ENCODE data around the gene CSE1L.
"Not testable (repeated sequence)": the region's sequence is repeated elsewhere in the genome, so short reads cannot be mapped to it uniquely, and the experiment has no call there.

The CSE1L gene, protein sequence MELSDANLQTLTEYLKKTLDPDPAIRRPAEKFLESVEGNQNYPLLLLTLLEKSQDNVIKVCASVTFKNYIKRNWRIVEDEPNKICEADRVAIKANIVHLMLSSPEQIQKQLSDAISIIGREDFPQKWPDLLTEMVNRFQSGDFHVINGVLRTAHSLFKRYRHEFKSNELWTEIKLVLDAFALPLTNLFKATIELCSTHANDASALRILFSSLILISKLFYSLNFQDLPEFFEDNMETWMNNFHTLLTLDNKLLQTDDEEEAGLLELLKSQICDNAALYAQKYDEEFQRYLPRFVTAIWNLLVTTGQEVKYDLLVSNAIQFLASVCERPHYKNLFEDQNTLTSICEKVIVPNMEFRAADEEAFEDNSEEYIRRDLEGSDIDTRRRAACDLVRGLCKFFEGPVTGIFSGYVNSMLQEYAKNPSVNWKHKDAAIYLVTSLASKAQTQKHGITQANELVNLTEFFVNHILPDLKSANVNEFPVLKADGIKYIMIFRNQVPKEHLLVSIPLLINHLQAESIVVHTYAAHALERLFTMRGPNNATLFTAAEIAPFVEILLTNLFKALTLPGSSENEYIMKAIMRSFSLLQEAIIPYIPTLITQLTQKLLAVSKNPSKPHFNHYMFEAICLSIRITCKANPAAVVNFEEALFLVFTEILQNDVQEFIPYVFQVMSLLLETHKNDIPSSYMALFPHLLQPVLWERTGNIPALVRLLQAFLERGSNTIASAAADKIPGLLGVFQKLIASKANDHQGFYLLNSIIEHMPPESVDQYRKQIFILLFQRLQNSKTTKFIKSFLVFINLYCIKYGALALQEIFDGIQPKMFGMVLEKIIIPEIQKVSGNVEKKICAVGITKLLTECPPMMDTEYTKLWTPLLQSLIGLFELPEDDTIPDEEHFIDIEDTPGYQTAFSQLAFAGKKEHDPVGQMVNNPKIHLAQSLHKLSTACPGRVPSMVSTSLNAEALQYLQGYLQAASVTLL

DNA sequence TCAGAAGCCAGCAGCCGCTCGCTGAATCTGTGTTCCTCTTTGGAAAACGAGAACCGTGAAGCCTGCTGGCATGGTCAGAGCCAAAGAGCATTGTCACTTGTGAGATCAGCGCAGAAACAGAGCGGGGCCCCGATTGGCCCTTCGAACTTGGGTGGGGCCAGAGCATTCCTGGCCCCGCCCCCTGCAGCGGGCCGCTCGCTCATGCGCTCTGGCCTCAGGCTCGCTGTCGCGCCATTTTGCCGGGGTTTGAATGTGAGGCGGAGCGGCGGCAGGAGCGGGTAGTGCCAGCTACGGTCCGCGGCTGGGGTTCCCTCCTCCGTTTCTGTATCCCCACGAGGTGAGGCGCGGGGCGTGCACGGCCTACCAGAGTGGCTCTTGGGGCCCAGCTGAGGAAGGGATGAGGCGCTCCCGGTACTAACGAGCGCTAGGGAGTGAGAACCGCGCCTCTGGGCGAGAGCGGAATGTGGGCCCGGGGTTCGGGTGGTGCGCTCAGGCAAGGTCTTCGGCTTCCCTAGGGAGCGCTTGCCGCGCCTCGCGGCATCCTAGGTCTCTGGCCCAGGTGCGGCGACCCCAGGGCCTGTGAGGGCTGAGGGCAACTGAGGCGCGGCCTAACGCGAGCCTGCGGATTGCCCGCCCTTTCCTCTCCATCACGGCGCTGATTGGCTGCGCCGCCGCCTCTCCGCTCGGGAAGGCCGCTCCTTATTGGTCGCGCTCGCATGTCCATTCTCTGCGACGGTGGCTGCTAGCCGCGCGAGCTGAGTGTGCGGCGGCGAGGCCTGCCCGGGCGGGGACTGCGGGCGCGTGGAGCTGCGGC, at the start of gene CSE1L:
Gene CSE1L (plus strand): TSS at position 226 of the 814 bp plus-strand sequence. CDS start 12,152 bp downstream, outside the sequence.
- DNase-seq = peak; percentile 97

DNA sequence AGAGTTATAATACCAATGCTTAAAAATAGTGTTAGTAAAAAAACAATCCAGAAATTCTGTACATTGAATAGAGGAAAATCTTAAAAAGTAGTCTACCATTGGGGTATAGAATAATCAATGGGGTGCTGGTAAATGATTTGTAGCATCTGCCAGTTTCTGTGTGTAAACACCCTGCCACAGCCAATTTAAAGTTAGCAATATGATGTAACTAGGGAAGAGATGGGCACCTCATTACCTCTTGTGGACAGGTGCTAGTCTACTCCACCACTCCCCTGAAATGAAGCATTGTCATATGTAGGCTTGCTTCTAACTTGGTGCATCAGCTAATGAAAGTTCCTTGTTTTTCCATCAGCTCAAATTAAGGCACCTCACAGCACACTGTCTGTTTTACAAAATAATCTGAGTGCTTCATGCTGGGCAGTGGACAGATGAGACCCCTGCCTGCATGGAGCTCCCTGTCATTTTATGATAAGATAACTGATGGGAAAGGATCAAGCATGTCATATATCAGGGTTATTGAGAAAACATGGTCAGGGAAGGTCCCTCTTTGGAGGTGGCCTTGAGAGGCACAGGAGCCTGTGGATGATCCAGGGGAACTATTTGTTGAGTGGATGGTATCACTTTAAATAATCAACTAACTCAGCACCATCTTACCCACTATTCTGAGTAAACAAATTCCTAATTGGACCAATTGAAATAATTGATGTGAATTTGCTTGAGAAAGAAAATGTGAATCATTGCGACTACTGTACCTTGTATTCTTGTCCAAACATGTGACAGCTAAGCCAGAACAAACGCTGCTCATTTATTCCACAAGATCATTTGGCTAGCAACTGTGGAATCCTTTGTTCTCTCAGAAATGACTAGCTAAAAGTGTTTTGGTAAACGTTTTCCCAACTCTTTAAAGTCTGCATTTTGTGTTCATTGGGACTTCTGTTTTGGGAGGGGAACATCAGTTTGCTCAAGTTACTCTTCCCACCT, 45.9 kb upstream of the CSE1L start:
- DNase-seq = peak; percentile 36

- DNase-seq = no peak
Measured at GRCh38 chr20:49001741-49002140, 44.4 kb upstream of the CSE1L start.

DNA sequence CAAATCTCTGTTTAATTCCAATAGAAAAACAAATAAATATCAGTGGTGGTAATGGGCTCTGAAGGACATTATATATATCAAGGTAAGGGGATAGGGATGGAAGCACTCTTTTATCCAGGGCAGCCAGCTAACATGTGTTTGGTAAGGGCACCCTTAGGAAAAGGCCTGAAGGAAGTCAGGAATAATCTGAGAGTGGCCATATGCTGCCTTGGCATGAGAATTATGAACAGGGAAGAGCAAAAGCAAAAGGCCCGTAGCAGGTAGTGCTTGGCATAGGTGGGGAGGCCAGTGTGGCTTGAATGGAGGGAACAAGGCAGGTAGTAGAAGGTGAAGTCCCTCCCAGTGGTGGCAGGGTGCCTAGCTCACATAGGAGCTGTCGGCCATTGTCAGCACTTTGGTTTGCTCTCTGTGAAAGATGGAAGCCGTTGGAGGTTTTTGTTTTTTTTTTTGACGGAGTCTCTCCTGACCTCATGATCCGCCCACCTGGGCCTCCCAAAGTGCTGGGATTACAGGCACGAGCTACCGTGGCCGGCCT, 39.6 kb upstream of the CSE1L start:
- no peak for DNase-seq

DNA sequence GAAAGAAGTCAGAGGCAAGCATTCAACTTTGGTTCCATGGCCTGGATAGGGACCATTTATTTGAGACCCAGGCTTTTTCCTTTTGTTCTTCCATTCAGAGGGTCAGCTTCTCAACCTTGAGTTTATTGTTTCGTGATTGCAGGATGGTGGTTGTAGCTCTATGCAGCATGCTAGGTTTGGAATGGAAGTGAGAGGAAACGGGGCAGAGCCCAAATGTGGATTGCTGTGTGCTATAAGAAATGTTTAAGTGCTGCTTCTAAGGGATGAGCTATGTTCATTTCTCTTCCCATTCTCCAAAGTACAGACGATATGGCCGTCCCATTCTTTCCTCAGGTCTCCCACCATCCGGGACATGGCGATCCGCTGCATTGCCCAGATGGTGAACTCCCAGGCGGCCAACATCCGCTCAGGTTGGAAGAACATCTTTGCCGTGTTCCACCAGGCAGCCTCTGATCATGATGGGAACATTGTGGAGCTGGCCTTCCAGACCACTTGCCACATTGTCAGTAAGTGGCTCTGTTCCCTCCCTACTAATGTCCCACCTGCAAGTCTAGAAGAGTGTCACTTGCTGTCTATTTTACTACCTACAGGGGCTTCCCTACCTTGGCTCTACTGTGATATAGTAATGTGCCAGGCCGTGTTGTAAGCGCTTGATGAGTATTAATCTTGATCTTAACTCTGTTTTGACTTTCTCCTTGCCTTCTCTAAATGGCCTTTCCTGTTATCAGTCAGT, 36.0 kb upstream of the CSE1L start:
- no peak for DNase-seq

DNA sequence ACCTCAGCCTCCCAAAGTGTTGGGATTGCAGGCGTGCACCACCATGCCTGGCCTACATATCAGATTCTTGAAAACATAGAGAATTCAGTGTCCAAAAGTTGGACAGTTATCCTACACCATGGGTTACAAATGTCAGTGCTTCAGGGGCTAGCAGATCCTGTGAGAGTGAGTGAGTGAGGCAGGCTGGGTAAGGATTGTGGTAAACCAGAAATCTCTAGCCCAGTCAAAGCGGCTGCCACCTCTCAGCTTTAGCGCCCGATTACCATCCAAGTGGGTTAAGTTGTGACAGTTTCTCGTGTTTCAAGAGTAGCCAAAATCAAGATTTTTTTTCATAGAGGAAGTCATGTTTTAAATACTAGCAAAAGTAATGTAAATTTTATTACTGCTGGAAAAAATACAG, 21.9 kb upstream of the CSE1L start:
- DNase-seq = no peak

DNA sequence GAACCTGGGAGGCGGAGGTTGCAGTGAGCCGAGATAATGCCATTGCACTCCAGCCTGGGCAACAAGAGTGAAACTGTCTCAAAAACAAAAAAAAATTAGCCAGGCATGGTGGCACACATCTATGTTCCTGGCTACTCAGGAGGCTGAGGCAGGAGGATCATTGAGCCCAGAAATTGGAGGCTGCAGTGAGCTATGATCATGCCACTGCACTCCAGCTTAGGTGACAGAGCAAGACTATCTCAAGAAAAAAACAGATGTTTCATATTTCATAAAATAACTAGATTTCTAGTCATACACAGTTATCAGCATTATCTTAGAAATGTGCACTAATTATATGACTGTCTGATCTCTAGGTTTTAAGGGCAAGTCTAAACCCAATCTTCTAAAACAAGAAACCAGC, 17.9 kb upstream of the CSE1L start:
- not testable (repeated sequence) for DNase-seq

- peak; percentile 8 for DNase-seq
Measured at GRCh38 chr20:49028684-49029083, 17.4 kb upstream of the CSE1L start.

DNA sequence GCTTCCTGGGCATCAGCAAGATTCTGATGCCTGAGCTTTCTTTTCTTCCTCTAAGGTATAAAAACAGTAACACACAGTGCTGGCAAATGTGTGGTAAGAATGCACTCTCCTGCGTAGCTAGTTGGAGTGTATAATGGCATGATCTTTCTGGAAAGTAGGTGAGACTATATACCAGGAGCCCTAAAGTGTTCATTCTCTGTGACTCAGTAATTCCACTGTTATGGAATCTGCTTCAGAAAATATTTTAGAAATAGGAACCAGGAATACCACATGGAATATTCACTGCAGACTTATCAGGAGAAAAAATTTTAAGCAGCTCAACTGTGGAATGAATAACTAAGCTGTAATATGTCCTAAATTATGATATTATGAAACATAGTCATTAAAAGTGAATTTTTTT, 16.9 kb upstream of the CSE1L start:
- DNase-seq = no peak

GRCh38 chr20:49030954-49031619, 15.0 kb upstream of the CSE1L start:
- no peak for DNase-seq

GRCh38 chr20:49032455-49032854, 13.7 kb upstream of the CSE1L start:
- no peak for DNase-seq

GRCh38 chr20:49034070-49034732, 11.9 kb upstream of the CSE1L start:
- no peak for DNase-seq

- no peak for DNase-seq
Measured at GRCh38 chr20:49037962-49038387, 8.1 kb upstream of the CSE1L start.

DNA sequence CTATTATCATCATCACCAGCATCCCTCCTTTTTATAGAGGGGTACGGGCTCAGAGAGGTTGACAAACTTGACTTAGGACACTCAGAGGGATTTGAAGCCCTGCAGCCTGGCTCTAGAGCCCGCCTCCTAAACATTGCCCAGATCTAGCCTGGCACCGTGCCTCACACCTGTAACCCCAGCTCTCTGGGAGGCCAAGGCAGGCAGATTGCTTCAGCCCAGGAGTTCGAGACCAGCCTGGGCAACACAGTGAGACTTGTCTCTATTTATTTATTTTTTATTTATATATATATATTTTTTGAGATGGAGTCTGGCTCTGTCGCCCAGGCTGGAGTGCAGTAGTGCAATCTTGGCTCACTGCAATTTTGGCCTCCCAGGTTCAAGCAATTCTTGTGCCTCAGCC, 6.3 kb upstream of the CSE1L start:
- DNase-seq = no peak

GRCh38 chr20:49043000-49043399, 3.1 kb upstream of the CSE1L start:
- DNase-seq = no peak

GRCh38 chr20:49045440-49046086, 549 bp upstream of the CSE1L start:
- no peak for DNase-seq

DNA sequence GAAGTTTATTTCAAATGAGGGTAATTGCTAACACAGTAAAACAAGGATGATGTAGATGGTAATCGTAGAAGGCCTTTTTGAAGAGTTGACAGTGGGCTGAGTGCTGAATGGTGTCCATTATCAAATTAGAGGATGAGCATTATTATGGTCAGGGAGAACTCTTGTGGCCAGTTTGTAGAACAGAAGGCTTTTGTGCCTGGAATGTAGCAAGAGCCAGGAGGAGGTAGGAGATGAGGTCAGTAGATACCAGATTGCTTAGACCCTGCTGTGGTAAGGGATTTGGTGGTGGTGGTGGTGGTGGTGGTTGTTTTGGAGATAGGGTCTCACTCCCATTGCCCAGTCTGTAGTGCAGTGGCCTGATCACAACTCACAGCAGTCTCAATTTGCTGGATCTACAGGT, 6.2 kb downstream of the CSE1L start:
- no peak for DNase-seq

GRCh38 chr20:49054056-49054643, 8.0 kb downstream of the CSE1L start:
- no peak for DNase-seq

All from midbrain (tissue), 1 donor.